Fibroblast of lung (primary cell): ENCODE results near the gene QRFPR. TPM values are rescaled to one million over a fixed set of nuclear protein-coding genes. Genes with fewer than 3 reads are reported as not detected.

Experiments used
- DNase-seq, 2 donors: peaks; one replicate each; pipeline versions ENCODE4 v3.0.0 to v3.0.0-alpha.2; 2010; ENCODE audit warnings: low read depth in 2 of 2
- H2AFZ ChIP-seq: 2 replicates; pipeline ENCODE4 v1.5.1; 2012; ENCODE audit warnings: low read length, control low read depth, inconsistent platforms
- H3K27ac ChIP-seq: 2 replicates; pipeline ENCODE4 v1.5.1; 2011; ENCODE audit warnings: low read length, control low read depth; ENCODE audit not compliant: insufficient read depth
- H3K27me3 ChIP-seq: 2 replicates; pipeline ENCODE4 v1.5.1; 2011; ENCODE audit warnings: mild to moderate bottlenecking, low read length; ENCODE audit not compliant: control insufficient read depth, insufficient read depth
- H3K36me3 ChIP-seq: 2 replicates; pipeline ENCODE4 v1.5.1; 2011; ENCODE audit warnings: low read length; ENCODE audit not compliant: control insufficient read depth, insufficient read depth
- H3K4me1 ChIP-seq: 2 replicates; pipeline ENCODE4 v1.5.1; 2011; ENCODE audit warnings: low read length; ENCODE audit not compliant: control insufficient read depth, insufficient read depth; ENCODE audit errors: extremely low read depth
- H3K4me2 ChIP-seq: 2 replicates; pipeline ENCODE4 v1.5.1; 2011; ENCODE audit warnings: low read length, control low read depth; ENCODE audit not compliant: insufficient read depth; ENCODE audit errors: extremely low read depth
- H3K4me3 ChIP-seq, 4 experiments: fragments of 200-600 bp in 1 of 4; sonication (generic) in 1 of 4; replicated peaks in 1 of 4; 2 replicates each; pipeline ENCODE4 v1.5.1; 2011 to 2016; ENCODE audit warnings: low read length in 4 of 4, low read depth in 3 of 4, mild to moderate bottlenecking in 3 of 4, control low read depth in 2 of 4, inconsistent platforms in 1 of 4, mixed read lengths in 1 of 4; ENCODE audit not compliant: insufficient read depth in 1 of 4; ENCODE audit errors: control extremely low read depth in 1 of 4
- H3K79me2 ChIP-seq: 2 replicates; pipeline ENCODE4 v1.5.1; 2012; ENCODE audit warnings: mild to moderate bottlenecking, low read length, inconsistent platforms; ENCODE audit not compliant: control insufficient read depth, insufficient read depth
- H3K9ac ChIP-seq: 2 replicates; pipeline ENCODE4 v1.5.1; 2011; ENCODE audit warnings: mild to moderate bottlenecking, low read length, control low read depth; ENCODE audit not compliant: insufficient read depth
- H3K9me3 ChIP-seq: 2 replicates; pipeline ENCODE4 v1.5.1; 2012; ENCODE audit warnings: low read depth, low read length; ENCODE audit not compliant: control insufficient read depth, insufficient read depth
- H4K20me1 ChIP-seq: 2 replicates; pipeline ENCODE4 v1.5.1; 2011; ENCODE audit warnings: low read length; ENCODE audit not compliant: control insufficient read depth, insufficient read depth; ENCODE audit errors: extremely low read depth
- CTCF ChIP-seq, 2 donors: IDR thresholded peaks in 1 of 2; conservative IDR thresholded peaks in 1 of 2; 1 replicate in 1 of 2; 2 replicates in 1 of 2; pipeline ENCODE4 v1.5.1; 2011 to 2012; ENCODE audit warnings: low read length in 2 of 2, control low read depth in 1 of 2, inconsistent platforms in 1 of 2, low read depth in 1 of 2, mild to moderate bottlenecking in 1 of 2
- EZH2 ChIP-seq: IDR thresholded peaks from 2 replicates; pipeline ENCODE4 v1.5.1; 2012; ENCODE audit warnings: low read length, control low read depth, mild to moderate bottlenecking; ENCODE audit errors: missing control alignments
- polyA plus RNA-seq, 2 donors: library from polyadenylated mRNA; depleted of rRNA in 1 of 2; stranded (reverse) in 1 of 2; unstranded in 1 of 2; fragments of >200 nt; gene quantifications; 2 replicates each; pipeline ENCODE4 v1.2.1, GENCODE V29; 2011 to 2012; ENCODE audit warnings: missing spikeins in 1 of 2
- total RNA-seq: library from RNA; depleted of rRNA; stranded (reverse); fragments of >200 nt; gene quantifications from 2 replicates; pipeline ENCODE4 v1.2.1, GENCODE V29; 2014

The QRFPR gene
- total and polyA plus RNA-seq, 2 donors (not counting 1 experiment from before 2014, with no cell fraction given), result not detected

DNA sequence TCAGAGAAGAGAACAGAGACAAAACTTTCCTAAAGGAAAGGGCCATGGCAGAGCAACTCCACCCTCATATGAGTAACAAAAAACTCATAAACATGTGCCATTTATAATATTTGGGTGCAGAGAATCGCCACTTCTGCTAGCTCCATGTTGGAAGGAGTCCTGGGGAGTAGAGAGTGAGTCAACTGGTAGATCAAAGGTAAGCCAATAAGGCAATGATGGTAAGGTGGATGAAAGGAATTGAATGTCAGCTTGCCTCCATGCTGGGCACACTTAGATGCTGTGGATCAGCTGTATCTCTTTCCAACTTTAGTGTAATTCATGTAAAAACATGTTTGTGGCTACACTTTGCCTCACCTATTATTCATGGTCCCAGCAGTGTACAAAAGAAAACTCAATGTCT lies 4.7 kb downstream of the QRFPR start:
- Histone ChIP-seq H3K27me3 (peaks cover 19% of the 10 kb centered on the region), H3K36me3 (no peaks in the 10 kb centered on the region), H3K4me2 (no peak overlapping the region)

GRCh38 chr4:121375262-121375661 lies 5.6 kb downstream of the QRFPR start:
- Histone ChIP-seq H3K4me2 (no peak overlapping the region), H3K4me1 (no peaks in the 10 kb centered on the region), H3K9me3 (no peaks in the 10 kb centered on the region), H2AFZ (no peak overlapping the region), H3K27ac (no peak overlapping the region), H4K20me1 (no peaks in the 10 kb centered on the region), H3K27me3 (peaks cover 12% of the 10 kb centered on the region), H3K79me2 (no peaks in the 10 kb centered on the region), H3K9ac (no peak overlapping the region), H3K4me3 (no peak overlapping the region), H3K36me3 (no peaks in the 10 kb centered on the region)
- TF ChIP-seq EZH2, result no peak
- TF ChIP-seq CTCF (conservative IDR thresholded peaks at IDR 0.05 in 1 of 2, IDR thresholded peaks at IDR 0.05 in 1 of 2; ENCODE audit: low read depth in 1 of 2, low read length in 2 of 2), result no peak
- peak; percentile 55 to 69 for DNase-seq

More for the DNA sequence above, 4.7 kb downstream of the QRFPR start:
- Histone ChIP-seq H3K4me1 (no peaks in the 10 kb centered on the region), H3K27ac (no peak overlapping the region), H3K4me3 (no peak overlapping the region), H3K9ac (no peak overlapping the region), H3K9me3 (no peaks in the 10 kb centered on the region), H2AFZ (no peak overlapping the region), H4K20me1 (no peaks in the 10 kb centered on the region), H3K79me2 (no peaks in the 10 kb centered on the region)
- DNase-seq, result no peak
- TF ChIP-seq EZH2 (no peak), CTCF (conservative IDR thresholded peaks at IDR 0.05 in 1 of 2, IDR thresholded peaks at IDR 0.05 in 1 of 2; ENCODE audit: low read depth in 1 of 2, low read length in 2 of 2) (no peak)

GRCh38 chr4:121373841-121374240 lies 7.0 kb downstream of the QRFPR start:
- Histone ChIP-seq H4K20me1 (no peaks in the 10 kb centered on the region), H3K27ac (no peak overlapping the region), H3K79me2 (no peaks in the 10 kb centered on the region), H3K4me3 (no peak overlapping the region), H3K9me3 (no peaks in the 10 kb centered on the region), H3K4me2 (no peak overlapping the region), H3K36me3 (no peaks in the 10 kb centered on the region), H3K4me1 (no peaks in the 10 kb centered on the region), H3K27me3 (no peaks in the 10 kb centered on the region), H3K9ac (no peak overlapping the region), H2AFZ (no peak overlapping the region)
- no peak for DNase-seq
- no peak for TF ChIP-seq CTCF (conservative IDR thresholded peaks at IDR 0.05 in 1 of 2, IDR thresholded peaks at IDR 0.05 in 1 of 2; ENCODE audit: low read depth in 1 of 2, low read length in 2 of 2)
- no peak for TF ChIP-seq EZH2
